Breast epithelium (tissue), 4 donors: ENCODE data around the gene RPS19BP1. TPM values are rescaled to one million over a fixed set of nuclear protein-coding genes. Genes with fewer than 3 reads are reported as not detected.

Experiments used
- DNase-seq, 2 donors: peaks; one replicate each; pipeline ENCODE4 v3.0.0-alpha.2; 2019; ENCODE audit warnings: low spot score in 2 of 2
- H3K27ac ChIP-seq, 2 donors: fragments of 200-600 bp; sonication (generic) in 1 of 2; one replicate each; pipeline ENCODE4 v1.5.1; 2016 to 2019; ENCODE audit warnings: mild to moderate bottlenecking in 1 of 2
- H3K27me3 ChIP-seq, 2 donors: fragments of 200-600 bp; sonication (generic) in 1 of 2; one replicate each; pipeline versions ENCODE4 v1.5.1 to v1.6.0; 2017 to 2019; ENCODE audit warnings: control low read depth in 1 of 2, mild to moderate bottlenecking in 1 of 2
- H3K36me3 ChIP-seq: fragments of 200-600 bp; one replicate; pipeline ENCODE4 v1.5.1; 2019
- H3K4me1 ChIP-seq, 2 donors: fragments of 200-600 bp; sonication (generic); one replicate each; pipeline ENCODE4 v1.5.1; 2016 to 2019; ENCODE audit warnings: control low read depth in 1 of 2
- H3K4me3 ChIP-seq, 3 donors: fragments of 200-600 bp; sonication (generic); 1 replicate in 2 of 3; 2 replicates in 1 of 3; pipeline ENCODE4 v1.5.1; 2016 to 2019; ENCODE audit warnings: mild to moderate bottlenecking in 3 of 3, moderate library complexity in 2 of 3
- H3K9me3 ChIP-seq, 2 donors: fragments of 200-600 bp; sonication (generic) in 1 of 2; one replicate each; pipeline ENCODE4 v1.5.1; 2016 to 2019; ENCODE audit warnings: control low read depth in 1 of 2
- CTCF ChIP-seq, 3 donors: fragments of 450-650 bp; IDR thresholded peaks; one replicate each; pipeline ENCODE4 v1.5.1; 2016 to 2017; ENCODE audit warnings: antibody characterized with exemption in 3 of 3, mild to moderate bottlenecking in 3 of 3, moderate library complexity in 3 of 3
- POLR2A ChIP-seq: fragments of 450-650 bp; IDR thresholded peaks from one replicate; pipeline ENCODE4 v1.6.1; 2016; ENCODE audit warnings: antibody characterized with exemption, mild to moderate bottlenecking, moderate library complexity
- POLR2AphosphoS5 ChIP-seq, 3 donors: sonication (generic); formaldehyde crosslinking; IDR thresholded peaks; one replicate each; pipeline ENCODE4 v1.6.1; 2017; ENCODE audit warnings: antibody characterized with exemption in 3 of 3
- intact Hi-C: fragments of 100-400 bp; cut with DNase I; formaldehyde crosslinking; loops from one replicate; pipeline ENCODE4 v1.15.1; 2023; ENCODE audit warnings: low total_unique reads
- total RNA-seq, 3 donors: library from RNA; depleted of rRNA; stranded (reverse); fragments of >200 nt; gene quantifications; one replicate each; pipeline ENCODE4 v1.1.0, GENCODE V29; 2016

RPS19BP1 gene
- total RNA-seq, 3 donors from 2014 or later = 112 to 177 (median 159) TPM

- intact Hi-C loops = loop anchor here (10.0 kb wide), 1 partner anchor 206 kb away; the partner anchor contains the start of gene RPL3
- DNase-seq = peak in 1 of 2 donors; percentile 91
- Histone ChIP-seq H3K9me3 (no peaks in the 10 kb centered on the region), H3K27ac (peak within 1 kb of the TSS; percentile 99 to 100), H3K4me3 (peak within 1 kb of the TSS; percentile 97 to 100 (median 99)), H3K36me3 (no peaks in the 10 kb centered on the region), H3K27me3 (no peaks in the 10 kb centered on the region), H3K4me1 (peaks cover 9 to 22% of the 10 kb centered on the region in 2 donors)
- TF ChIP-seq POLR2AphosphoS5 (IDR thresholded peaks at IDR 0.05) = peak; percentile 99 to 100 (median 99)
- peak in 2 of 3 donors; percentile 13 to 37 for TF ChIP-seq CTCF (IDR thresholded peaks at IDR 0.05)
- peak; percentile 99 for TF ChIP-seq POLR2A
Measured at GRCh38 chr22:39520226-39521105, 12.1 kb downstream of the RPS19BP1 start, which contains the start of gene ATF4. Gene ATF4 (plus strand): TSS chr22:39520562. CDS start chr22:39521446, 884 bp downstream.

- Histone ChIP-seq H3K4me3 (peak overlapping the region; percentile 97 to 100 (median 99)), H3K9me3 (no peaks in the 10 kb centered on the region), H3K36me3 (no peaks in the 10 kb centered on the region), H3K4me1 (peaks cover 9 to 22% of the 10 kb centered on the region in 2 donors), H3K27me3 (no peaks in the 10 kb centered on the region), H3K27ac (peak overlapping the region; percentile 99 to 100)
- intact Hi-C loops = loop anchor here (10.0 kb wide), 2 partner anchors 85 to 205 kb away; partner anchors contain the start of gene RPL3
- peak; percentile 98 for DNase-seq
- peak in 1 of 3 donors; percentile 42 for TF ChIP-seq POLR2AphosphoS5 (IDR thresholded peaks at IDR 0.05)
- peak; percentile 54 for TF ChIP-seq POLR2A
- peak in 2 of 3 donors; percentile 36 to 38 for TF ChIP-seq CTCF (IDR thresholded peaks at IDR 0.05)
Measured at GRCh38 chr22:39519681-39520225, 12.8 kb downstream of the RPS19BP1 start.

- DNase-seq = no peak
- Histone ChIP-seq H3K4me3 (peak overlapping the region; percentile 97 to 100 (median 99)), H3K27ac (peak overlapping the region; percentile 99 to 100), H3K36me3 (no peaks in the 10 kb centered on the region), H3K4me1 (peaks cover 9 to 22% of the 10 kb centered on the region in 2 donors), H3K9me3 (no peaks in the 10 kb centered on the region), H3K27me3 (no peaks in the 10 kb centered on the region)
- TF ChIP-seq POLR2AphosphoS5 (IDR thresholded peaks at IDR 0.05) (no peak), CTCF (IDR thresholded peaks at IDR 0.05) (no peak), POLR2A (no peak)
- intact Hi-C loops = loop anchor here (10.0 kb wide), 1 partner anchor 84 kb away; no protein-coding TSS in a partner anchor
Measured at GRCh38 chr22:39518996-39519680, 13.4 kb downstream of the RPS19BP1 start.

GRCh38 chr22:39518144-39518786 lies 14.3 kb downstream of the RPS19BP1 start:
- H3K4me1 ChIP-seq = peaks cover 9 to 22% of the 10 kb centered on the region in 2 donors
- no peaks in the 10 kb centered on the region for H3K9me3 ChIP-seq
- H3K27ac ChIP-seq = peak overlapping the region; percentile 99 to 100
- no peak for DNase-seq
- no peaks in the 10 kb centered on the region for H3K27me3 ChIP-seq
- H3K36me3 ChIP-seq = no peaks in the 10 kb centered on the region
- intact Hi-C loops = loop anchor here (10.0 kb wide), 1 partner anchor 83 kb away; no protein-coding TSS in a partner anchor
- H3K4me3 ChIP-seq = no peak overlapping the region
- no peak for TF ChIP-seq POLR2A
- no peak for TF ChIP-seq POLR2AphosphoS5 (IDR thresholded peaks at IDR 0.05)
- no peak for TF ChIP-seq CTCF (IDR thresholded peaks at IDR 0.05)
